Right lobe of liver (tissue), 4 donors: ENCODE data around the gene SLC37A1.

ENCODE experiments used
- POLR2A ChIP-seq: fragments of 450-650 bp; IDR thresholded peaks from one replicate; pipeline ENCODE4 v1.6.1; 2017; ENCODE audit warnings: antibody characterized with exemption, mild to moderate bottlenecking
- TF ChIP-seq, protein P1 (sequence below), 4 donors: fragments of 200-600 bp in 3 of 4; fragments of 450-650 bp in 1 of 4; IDR thresholded peaks; one replicate each; pipeline versions ENCODE4 v1.5.1 to v1.8.0; 2016 to 2022; ENCODE audit warnings: antibody characterized with exemption in 4 of 4, mild to moderate bottlenecking in 2 of 4
- donor health status: DM: no; HTN: no; CAD: no.
- donor health status: DM: no; HTN: no; CAD: no.
- donor health status: DM: no; HTN: yes; CAD: no.

DNA sequence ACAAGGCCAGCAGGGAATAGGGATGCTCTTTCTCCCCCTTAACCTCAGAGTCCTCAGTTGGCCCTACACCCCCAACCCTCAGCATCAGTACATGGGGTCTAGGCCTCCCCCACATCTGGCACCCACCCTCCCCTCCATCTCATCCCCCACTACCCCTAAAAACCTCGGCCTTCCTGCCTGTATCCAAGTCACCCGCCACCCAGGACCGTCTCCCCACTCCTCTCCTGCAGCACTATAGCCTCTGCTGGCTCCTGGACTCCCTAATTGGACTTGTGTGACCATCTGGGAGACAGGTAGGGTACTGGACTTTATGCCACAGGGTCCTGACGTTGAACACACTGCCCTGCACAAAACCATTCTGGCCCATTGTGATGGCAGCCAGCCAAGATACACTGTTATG, 23.7 kb upstream of the SLC37A1 start:
- TF ChIP-seq, protein P1, sequence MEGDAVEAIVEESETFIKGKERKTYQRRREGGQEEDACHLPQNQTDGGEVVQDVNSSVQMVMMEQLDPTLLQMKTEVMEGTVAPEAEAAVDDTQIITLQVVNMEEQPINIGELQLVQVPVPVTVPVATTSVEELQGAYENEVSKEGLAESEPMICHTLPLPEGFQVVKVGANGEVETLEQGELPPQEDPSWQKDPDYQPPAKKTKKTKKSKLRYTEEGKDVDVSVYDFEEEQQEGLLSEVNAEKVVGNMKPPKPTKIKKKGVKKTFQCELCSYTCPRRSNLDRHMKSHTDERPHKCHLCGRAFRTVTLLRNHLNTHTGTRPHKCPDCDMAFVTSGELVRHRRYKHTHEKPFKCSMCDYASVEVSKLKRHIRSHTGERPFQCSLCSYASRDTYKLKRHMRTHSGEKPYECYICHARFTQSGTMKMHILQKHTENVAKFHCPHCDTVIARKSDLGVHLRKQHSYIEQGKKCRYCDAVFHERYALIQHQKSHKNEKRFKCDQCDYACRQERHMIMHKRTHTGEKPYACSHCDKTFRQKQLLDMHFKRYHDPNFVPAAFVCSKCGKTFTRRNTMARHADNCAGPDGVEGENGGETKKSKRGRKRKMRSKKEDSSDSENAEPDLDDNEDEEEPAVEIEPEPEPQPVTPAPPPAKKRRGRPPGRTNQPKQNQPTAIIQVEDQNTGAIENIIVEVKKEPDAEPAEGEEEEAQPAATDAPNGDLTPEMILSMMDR (IDR thresholded peaks at IDR 0.05), result no peak
- no peak for TF ChIP-seq POLR2A
